Kidney (tissue), 14 donors: Measurements from ENCODE around the gene COL25A1. TPM values are rescaled to one million over a fixed set of nuclear protein-coding genes. Genes with fewer than 3 reads are reported as not detected.

Experiments
- DNase-seq, 5 donors: peaks; one replicate each; pipeline ENCODE4 v3.0.0-alpha.2; 2013 to 2020
- FAIRE-seq: peaks from 2 replicates; lab custom pipeline; 2012; peaks lifted over from hg19 to GRCh38; lab: Jason Lieb, UNC
- H3K27ac ChIP-seq, 2 donors: one replicate each; pipeline ENCODE4 v1.7.0; 2013; ENCODE audit warnings: low read depth in 2 of 2, low read length in 2 of 2, inconsistent platforms in 1 of 2
- H3K27me3 ChIP-seq: one replicate; pipeline ENCODE4 v1.7.1; 2013; ENCODE audit warnings: low read length, inconsistent platforms; ENCODE audit not compliant: control insufficient read depth, insufficient read depth
- H3K36me3 ChIP-seq, 3 donors: one replicate each; pipeline versions ENCODE4 v1.7.0 to v1.7.1; 2013; ENCODE audit warnings: low read length in 3 of 3, control low read depth in 1 of 3, inconsistent platforms in 1 of 3; ENCODE audit not compliant: insufficient read depth in 3 of 3, control insufficient read depth in 2 of 3
- H3K4me1 ChIP-seq, 3 donors: one replicate each; pipeline versions ENCODE4 v1.7.0 to v1.7.1; 2013; ENCODE audit warnings: low read length in 3 of 3, inconsistent platforms in 1 of 3, low read depth in 1 of 3; ENCODE audit not compliant: control insufficient read depth in 2 of 3, insufficient read depth in 2 of 3
- H3K4me3 ChIP-seq, 3 donors: one replicate each; pipeline versions ENCODE4 v1.7.0 to v1.8.1; 2013; ENCODE audit warnings: low read length in 3 of 3, control low read depth in 1 of 3, inconsistent platforms in 1 of 3
- H3K9ac ChIP-seq, 3 donors: one replicate each; pipeline versions ENCODE4 v1.7.0 to v1.7.1; 2013; ENCODE audit warnings: low read length in 3 of 3, control low read depth in 1 of 3, inconsistent platforms in 1 of 3
- H3K9me3 ChIP-seq, 3 donors: one replicate each; pipeline versions ENCODE4 v1.7.0 to v1.7.1; 2013; ENCODE audit warnings: low read length in 3 of 3, control low read depth in 1 of 3, inconsistent platforms in 1 of 3; ENCODE audit not compliant: control insufficient read depth in 2 of 3, insufficient read depth in 1 of 3
- intact Hi-C: fragments of 100-400 bp; cut with DNase I; formaldehyde crosslinking; loops from one replicate; pipeline ENCODE4 v1.11.1; 2022
- polyA plus RNA-seq: library from polyadenylated mRNA; stranded (reverse); fragments of 350-450 nt; fragmentation: Illumina TruSeq; extraction: RNeasy Lipid Tissue Mini Kit (QIAGEN cat#74804); gene quantifications from one replicate; pipeline ENCODE4 v1.2.3, GENCODE V29; 2014; ENCODE audit warnings: low read depth, low replicate concordance; ENCODE audit not compliant: insufficient read depth
- total RNA-seq: library from RNA; stranded (reverse); fragmentation: NEBNext Ultra II Directional; extraction: Animal tissue kit (Norgen Biotek cat#: 25700); gene quantifications from one replicate; pipeline ENCODE4 v1.2.1, GENCODE V29; 2021
- TF ChIP-seq, protein P1 (sequence below): IDR thresholded peaks from 3 replicates; pipeline ENCODE4 v1.5.1; 2012; ENCODE audit warnings: mild to moderate bottlenecking, moderate library complexity, borderline replicate concordance; ENCODE audit not compliant: insufficient read depth; ENCODE audit errors: extremely low read depth
- donor health status: control.
- donor health status: control.
- donor health status: control.
- donor health status: control.
- donor health status: control.
- donor health status: DM: yes; HTN: yes; CAD: no.
- donor health status: Normal renal cell carcinoma (clear cell type).

COL25A1 gene
- total and polyA plus RNA-seq, 2 donors from 2014 or later = 0.52 to 2.3 TPM

- no peaks in the 10 kb centered on the region for H3K36me3 ChIP-seq
- TF ChIP-seq, protein P1, sequence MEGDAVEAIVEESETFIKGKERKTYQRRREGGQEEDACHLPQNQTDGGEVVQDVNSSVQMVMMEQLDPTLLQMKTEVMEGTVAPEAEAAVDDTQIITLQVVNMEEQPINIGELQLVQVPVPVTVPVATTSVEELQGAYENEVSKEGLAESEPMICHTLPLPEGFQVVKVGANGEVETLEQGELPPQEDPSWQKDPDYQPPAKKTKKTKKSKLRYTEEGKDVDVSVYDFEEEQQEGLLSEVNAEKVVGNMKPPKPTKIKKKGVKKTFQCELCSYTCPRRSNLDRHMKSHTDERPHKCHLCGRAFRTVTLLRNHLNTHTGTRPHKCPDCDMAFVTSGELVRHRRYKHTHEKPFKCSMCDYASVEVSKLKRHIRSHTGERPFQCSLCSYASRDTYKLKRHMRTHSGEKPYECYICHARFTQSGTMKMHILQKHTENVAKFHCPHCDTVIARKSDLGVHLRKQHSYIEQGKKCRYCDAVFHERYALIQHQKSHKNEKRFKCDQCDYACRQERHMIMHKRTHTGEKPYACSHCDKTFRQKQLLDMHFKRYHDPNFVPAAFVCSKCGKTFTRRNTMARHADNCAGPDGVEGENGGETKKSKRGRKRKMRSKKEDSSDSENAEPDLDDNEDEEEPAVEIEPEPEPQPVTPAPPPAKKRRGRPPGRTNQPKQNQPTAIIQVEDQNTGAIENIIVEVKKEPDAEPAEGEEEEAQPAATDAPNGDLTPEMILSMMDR = no peak
- intact Hi-C loops = no loop called here
- no peak overlapping the region for H3K9ac ChIP-seq
- no peak overlapping the region for H3K27ac ChIP-seq
- no peaks in the 10 kb centered on the region for H3K4me1 ChIP-seq
- no peak overlapping the region for H3K4me3 ChIP-seq
- DNase-seq (no peak), FAIRE-seq (no peak)
- no peaks in the 10 kb centered on the region for H3K9me3 ChIP-seq
- H3K27me3 ChIP-seq = no peaks in the 10 kb centered on the region
These were observed 23.8 kb downstream of the COL25A1 start for GRCh38 chr4:109278594-109279031.

- no peak for FAIRE-seq
These were observed 25.9 kb downstream of the COL25A1 start for GRCh38 chr4:109276482-109277095.

GRCh38 chr4:109275066-109275745 is 27.3 kb downstream of the COL25A1 start:
- Histone ChIP-seq H3K4me1 (no peaks in the 10 kb centered on the region), H3K4me3 (no peak overlapping the region), H3K27me3 (no peaks in the 10 kb centered on the region), H3K9me3 (no peaks in the 10 kb centered on the region), H3K9ac (no peak overlapping the region), H3K36me3 (no peaks in the 10 kb centered on the region), H3K27ac (no peak overlapping the region)
- intact Hi-C loops = no loop called here
- TF ChIP-seq, protein P1 = no peak
- FAIRE-seq = no peak
- no peak for DNase-seq

More at GRCh38 chr4:109276482-109277095, 25.9 kb downstream of the COL25A1 start:
- H3K9me3 ChIP-seq = no peaks in the 10 kb centered on the region
- H3K4me3 ChIP-seq = no peak overlapping the region
- no peaks in the 10 kb centered on the region for H3K36me3 ChIP-seq
- intact Hi-C loops = no loop called here
- H3K27ac ChIP-seq = no peak overlapping the region
- DNase-seq = no peak
- no peak overlapping the region for H3K9ac ChIP-seq
- H3K27me3 ChIP-seq = no peaks in the 10 kb centered on the region
- TF ChIP-seq, protein P1 = no peak
- H3K4me1 ChIP-seq = no peaks in the 10 kb centered on the region
